Superior temporal gyrus (tissue), 1 donor: Measurements from ENCODE around the gene NIPAL3.

Source experiments
- DNase-seq: peaks from one replicate; pipeline ENCODE4 v3.0.0-alpha.2; 2016; ENCODE audit errors: extremely low spot score

The NIPAL3 gene

GRCh38 chr1:24415334-24415909 lies at the start of gene NIPAL3:
Gene NIPAL3, plus strand, starts transcription at chr1:24415802. Its CDS starts 3,746 bp downstream, at chr1:24419548.
- DNase-seq, result peak; percentile 99

DNA sequence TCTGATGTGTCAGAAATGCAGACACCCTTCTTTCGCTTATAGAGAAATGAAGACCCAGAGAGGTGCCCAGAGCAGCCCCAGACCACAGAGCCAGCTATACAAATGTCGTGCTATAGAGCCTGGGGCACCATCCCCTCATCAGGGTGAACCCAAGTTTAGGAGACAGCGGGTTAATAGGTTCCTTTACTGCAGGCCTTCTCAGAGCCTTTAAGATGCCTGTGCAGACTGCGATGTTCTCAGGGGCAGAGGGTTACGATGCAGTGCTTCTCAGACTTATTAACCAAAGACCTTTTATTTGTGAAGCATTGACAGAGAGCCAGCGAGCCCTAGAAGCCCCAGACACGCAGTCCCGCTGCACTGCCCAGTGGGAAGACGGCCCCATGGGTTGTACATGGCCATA lies 48.9 kb upstream of the NIPAL3 start:
- no peak for DNase-seq

- DNase-seq, result no peak
Measured at GRCh38 chr1:24369199-24369598, 46.4 kb upstream of the NIPAL3 start.

DNA sequence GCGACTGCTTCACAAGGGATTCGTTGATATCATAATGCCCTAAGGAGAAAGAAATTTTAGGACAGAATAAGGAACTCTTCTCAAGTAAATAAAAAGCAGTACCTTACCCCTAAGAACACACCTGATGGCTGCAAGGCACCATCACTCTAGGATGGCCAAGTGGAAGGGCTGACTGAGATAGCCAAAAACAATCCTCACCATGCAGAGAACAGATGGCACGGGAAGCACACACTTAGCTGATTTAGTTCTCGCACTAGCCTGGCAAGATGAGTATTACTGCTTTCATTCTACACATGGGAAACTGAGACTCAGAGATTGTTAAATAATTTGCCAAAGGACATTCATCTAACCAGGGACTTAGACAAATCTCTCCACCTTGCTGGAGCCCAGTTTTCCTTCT lies 45.8 kb upstream of the NIPAL3 start:
- no peak for DNase-seq

- DNase-seq, result no peak
Measured at GRCh38 chr1:24373044-24373443, 42.6 kb upstream of the NIPAL3 start.

GRCh38 chr1:24373710-24374109 lies 41.9 kb upstream of the NIPAL3 start:
- no peak for DNase-seq

DNA sequence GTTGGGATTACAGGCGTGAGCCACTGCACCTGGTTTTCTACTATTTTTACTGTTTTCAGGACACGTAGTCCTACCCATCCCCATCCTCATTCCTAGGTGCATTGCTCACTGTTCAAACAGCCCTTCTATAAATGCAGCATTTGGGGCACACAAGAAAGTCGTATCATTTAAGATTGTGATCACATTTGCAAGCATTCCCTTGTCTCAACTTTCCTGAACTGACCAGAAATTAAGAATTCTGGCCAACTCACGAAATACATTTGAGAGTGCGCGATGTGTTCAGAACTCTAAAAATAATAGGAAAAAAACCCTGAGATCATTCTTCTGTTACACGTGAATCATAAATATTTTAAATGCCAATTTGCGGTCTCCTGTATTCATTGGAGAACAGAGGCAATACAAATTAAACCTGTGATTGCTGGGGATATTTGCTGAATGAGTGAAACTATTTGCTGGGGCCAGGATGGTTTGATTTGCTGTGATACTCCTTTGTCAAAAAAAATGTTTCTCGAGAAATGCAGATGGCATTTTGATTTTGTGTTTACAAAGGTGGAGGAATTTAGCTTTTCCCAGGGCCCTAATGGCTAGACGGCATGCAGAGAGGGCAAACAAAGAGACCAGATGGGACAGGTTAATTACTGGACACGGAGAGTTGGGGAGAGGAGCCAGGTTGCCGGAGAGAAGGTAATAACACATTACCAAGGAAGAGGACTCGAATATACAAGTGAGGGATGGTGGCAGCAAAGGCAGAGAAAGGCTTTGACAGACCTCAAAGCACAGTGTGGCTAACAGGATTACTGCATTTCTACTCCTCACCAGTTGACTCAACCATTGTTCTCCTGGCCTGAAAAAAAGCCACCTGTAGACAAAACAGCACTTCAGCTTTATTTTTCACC lies 40.5 kb upstream of the NIPAL3 start:
- no peak for DNase-seq

DNA sequence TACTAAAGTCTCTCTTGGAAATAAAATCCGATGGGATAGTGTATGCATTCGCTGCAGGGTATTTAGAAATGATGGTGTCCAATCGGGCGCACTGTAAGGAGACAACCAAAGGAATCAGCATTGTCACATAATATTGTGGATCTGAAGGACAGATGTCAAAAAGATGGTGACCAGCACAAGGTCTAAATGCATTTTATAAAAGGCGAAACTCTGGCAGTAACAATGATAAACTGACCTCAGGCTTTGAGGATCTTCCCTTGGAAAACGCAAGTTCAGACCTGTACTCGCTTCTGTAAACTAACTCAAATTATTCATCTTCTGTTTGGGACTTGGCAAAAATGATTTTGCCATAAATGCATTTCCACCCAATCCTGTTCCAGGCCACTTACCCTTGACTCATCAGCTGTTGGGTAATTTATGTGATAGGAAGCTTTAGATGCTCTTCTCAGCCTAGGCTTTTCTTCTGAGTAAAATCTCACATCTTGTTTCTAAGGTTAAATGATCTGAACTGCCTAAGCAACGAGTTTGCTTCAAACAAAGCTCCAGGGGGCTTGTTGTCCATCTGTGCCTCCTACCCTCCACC lies 35.8 kb upstream of the NIPAL3 start:
- DNase-seq, result no peak

DNA sequence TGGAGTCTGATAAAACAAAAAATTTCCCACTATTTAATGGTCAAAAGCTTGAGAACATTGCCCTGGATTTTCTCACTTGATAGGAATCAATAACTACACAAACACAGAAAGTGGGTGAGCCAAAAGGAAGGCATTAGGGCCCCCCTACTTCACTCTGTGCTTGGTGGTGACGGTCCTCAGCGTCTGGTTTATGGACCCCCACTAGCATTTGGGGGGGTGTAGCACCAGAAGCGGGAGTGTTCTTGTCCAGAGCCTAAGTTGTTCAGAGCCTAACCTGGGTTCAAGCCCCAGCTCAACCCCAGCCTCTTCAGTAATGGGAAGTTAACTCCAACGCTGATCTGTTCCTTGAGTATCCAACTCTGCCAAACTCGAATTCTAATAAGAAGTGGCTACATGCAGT lies 35.1 kb upstream of the NIPAL3 start:
- DNase-seq, result no peak

DNA sequence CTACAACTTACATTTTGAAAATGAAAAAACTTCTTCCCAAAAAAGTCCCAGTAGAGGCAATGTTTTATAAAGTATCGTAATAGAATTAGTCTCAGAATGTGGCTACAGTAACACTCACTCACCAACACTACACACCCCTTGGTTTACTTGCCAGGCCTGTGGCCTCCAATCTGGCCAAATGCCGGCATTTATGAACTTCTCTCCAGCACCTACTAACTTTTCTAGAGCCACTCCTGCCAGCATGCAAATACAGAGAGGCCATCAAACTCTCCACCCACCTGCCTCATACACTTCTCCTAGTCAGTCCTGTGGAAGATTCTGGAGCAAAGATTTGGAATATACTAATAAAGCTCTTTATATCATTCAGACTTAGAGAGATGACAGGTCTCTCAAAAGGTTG lies 34.3 kb upstream of the NIPAL3 start:
- no peak for DNase-seq

- DNase-seq, result no peak
Measured at GRCh38 chr1:24382165-24382577, 33.4 kb upstream of the NIPAL3 start.

- DNase-seq, result no peak
Measured at GRCh38 chr1:24383381-24383940, 32.1 kb upstream of the NIPAL3 start.

GRCh38 chr1:24384251-24385090 lies 31.1 kb upstream of the NIPAL3 start:
- no peak for DNase-seq

DNA sequence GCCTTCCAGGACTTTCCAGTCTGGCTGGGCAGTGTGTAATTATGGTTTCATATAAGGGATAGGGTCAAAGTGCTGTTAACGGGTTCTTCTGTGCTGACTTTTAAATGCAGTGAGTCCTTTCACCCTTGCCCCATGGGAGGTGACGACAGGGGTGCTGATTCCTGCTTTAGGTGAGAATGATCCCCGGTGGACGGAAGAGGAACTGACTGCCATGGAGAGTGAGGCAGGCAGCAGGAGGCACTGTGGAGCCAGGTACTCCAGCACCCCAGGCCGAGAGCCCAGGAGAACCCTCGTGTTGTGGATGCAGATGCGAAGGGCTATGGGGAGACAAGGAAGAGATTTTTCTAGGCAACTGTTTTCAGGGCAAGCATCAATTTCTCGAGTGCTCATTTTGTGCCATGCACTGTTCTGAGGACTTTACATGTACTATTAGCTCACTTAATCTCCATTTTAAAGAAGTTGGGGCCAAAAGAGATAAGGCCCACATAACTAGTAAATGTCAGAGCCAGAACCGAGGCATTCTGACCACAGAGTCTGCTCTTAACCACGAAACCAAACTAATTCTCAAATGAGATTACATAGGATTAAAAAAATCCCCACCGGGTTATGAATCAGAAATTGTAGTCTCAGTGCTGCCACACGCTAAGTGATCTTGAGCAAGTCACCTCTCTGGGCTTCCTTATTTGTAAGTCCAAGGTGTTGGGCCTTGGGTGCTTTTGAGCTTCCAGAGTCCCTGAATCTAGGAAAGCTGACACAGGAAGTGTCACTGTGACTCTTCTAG lies 30.3 kb upstream of the NIPAL3 start:
- DNase-seq, result no peak

DNA sequence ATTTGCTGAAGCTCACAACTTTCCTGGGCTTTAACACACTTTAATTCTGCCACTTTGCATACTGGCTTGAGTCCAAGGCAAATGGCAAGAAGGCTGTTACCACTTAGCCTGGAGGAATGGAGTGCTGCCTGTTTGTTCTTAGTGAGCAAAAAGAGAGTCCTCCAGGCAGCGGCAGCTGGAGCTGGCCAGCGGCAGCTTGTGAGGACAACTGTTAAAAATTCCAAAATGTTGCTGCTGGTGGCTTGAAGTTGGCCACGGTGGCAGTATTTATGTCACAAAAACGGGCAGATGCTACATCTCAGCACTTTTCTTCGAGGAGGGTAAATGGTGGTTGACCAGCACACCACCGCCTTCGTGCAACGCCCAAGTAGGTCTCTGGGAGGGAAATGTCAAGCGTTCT lies 29.4 kb upstream of the NIPAL3 start:
- no peak for DNase-seq

- no peak for DNase-seq
Measured at GRCh38 chr1:24386931-24387330, 28.7 kb upstream of the NIPAL3 start.

DNA sequence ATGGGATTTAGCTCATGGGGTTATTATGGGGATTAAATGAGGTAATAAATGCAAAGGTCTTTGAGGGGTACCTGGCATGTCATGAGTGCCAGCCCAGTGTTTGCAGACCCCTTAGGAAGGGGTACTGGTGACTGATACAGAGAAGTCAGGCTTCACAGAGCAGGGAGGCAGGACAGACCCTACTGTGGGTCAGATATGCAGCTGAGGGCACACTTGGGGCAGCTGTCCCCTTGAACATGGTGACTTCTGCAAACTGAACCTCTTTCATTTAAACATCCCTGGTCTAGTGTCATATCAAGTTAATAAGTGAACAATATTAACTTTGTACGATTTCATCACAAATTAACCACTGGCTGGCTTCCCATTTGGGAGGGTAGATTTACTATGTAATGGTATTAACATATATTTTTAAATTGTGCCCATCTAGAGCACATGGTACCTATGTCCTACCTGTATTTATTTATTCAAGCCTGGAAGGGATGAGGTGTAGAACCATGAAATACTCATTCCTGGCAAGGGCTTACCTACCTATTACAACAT lies 27.9 kb upstream of the NIPAL3 start:
- no peak for DNase-seq

GRCh38 chr1:24388331-24388885 lies 27.2 kb upstream of the NIPAL3 start:
- no peak for DNase-seq

- DNase-seq, result no peak
Measured at GRCh38 chr1:24389231-24389678, 26.3 kb upstream of the NIPAL3 start.
